Activated naive CD4-positive, alpha-beta T cell treated with anti-CD3 and anti-CD28 coated beads, Interleukin-2, amount 10 ng/mL, durations not matched to agents 7 days and 5 days (primary cell): Measurements from ENCODE around the gene TSPAN32.

Experiments
- CTCF ChIA-PET: fragments of 350-600 bp; sonication (Branson Sonifier 250); formaldehyde crosslinking; loops from one replicate; lab custom pipeline; 2021; ENCODE audit warnings: antibody characterized with exemption; lab: Charles Lee
- DNase-seq: peaks from one replicate; pipeline ENCODE4 v3.0.0-alpha.2; 2020
- H3K27ac Mint-ChIP-seq: one replicate; pipeline ENCODE4 v1.8.0; 2021; ENCODE audit warnings: mild to moderate bottlenecking, moderate library complexity, mixed read lengths
- H3K27me3 Mint-ChIP-seq: one replicate; pipeline ENCODE4 v1.8.0; 2021; ENCODE audit warnings: mild to moderate bottlenecking, mixed read lengths
- H3K36me3 Mint-ChIP-seq: one replicate; pipeline ENCODE4 v1.8.0; 2021; ENCODE audit warnings: mixed read lengths
- H3K4me1 Mint-ChIP-seq: one replicate; pipeline ENCODE4 v1.8.0; 2021; ENCODE audit warnings: mixed read lengths
- H3K4me3 Mint-ChIP-seq: one replicate; pipeline ENCODE4 v1.8.0; 2021; ENCODE audit warnings: mild to moderate bottlenecking, moderate library complexity, mixed read lengths
- H3K9me3 Mint-ChIP-seq: one replicate; pipeline ENCODE4 v1.8.0; 2021; ENCODE audit warnings: mixed read lengths

Gene TSPAN32

GRCh38 chr11:2289859-2290258 is 12.0 kb upstream of the TSPAN32 start:
- Mint-ChIP-seq H3K27ac (no peak overlapping the region), H3K4me3 (no peak overlapping the region), H3K36me3 (no peaks in the 10 kb centered on the region), H3K9me3 (no peaks in the 10 kb centered on the region), H3K4me1 (peaks cover 2% of the 10 kb centered on the region), H3K27me3 (peaks cover 33% of the 10 kb centered on the region)
- CTCF ChIA-PET, result interaction anchor here (0.9 to 2.1 kb wide), 2 partner anchors 15 to 95 kb away, joined by 3 to 9 read pairs; no protein-coding TSS in a partner anchor
- DNase-seq, result no peak

GRCh38 chr11:2290351-2290841 is 11.4 kb upstream of the TSPAN32 start:
- no peak overlapping the region for H3K27ac Mint-ChIP-seq
- H3K36me3 Mint-ChIP-seq, result no peaks in the 10 kb centered on the region
- no peak for DNase-seq
- CTCF ChIA-PET, result interaction anchor here (2.1 kb wide), 1 partner anchor 15 kb away, joined by 9 read pairs; no protein-coding TSS in a partner anchor
- H3K27me3 Mint-ChIP-seq, result peaks cover 35% of the 10 kb centered on the region
- H3K9me3 Mint-ChIP-seq, result no peaks in the 10 kb centered on the region
- no peak overlapping the region for H3K4me3 Mint-ChIP-seq
- peaks cover 2% of the 10 kb centered on the region for H3K4me1 Mint-ChIP-seq

GRCh38 chr11:2293531-2293971 is 8.3 kb upstream of the TSPAN32 start:
- Mint-ChIP-seq H3K4me1 (peaks cover 8% of the 10 kb centered on the region), H3K27ac (no peak overlapping the region), H3K27me3 (peaks cover 29% of the 10 kb centered on the region), H3K9me3 (no peaks in the 10 kb centered on the region), H3K36me3 (peaks cover 12% of the 10 kb centered on the region), H3K4me3 (no peak overlapping the region)
- CTCF ChIA-PET, result no interaction called here
- DNase-seq, result peak; percentile 11

GRCh38 chr11:2293984-2294925 is 7.6 kb upstream of the TSPAN32 start:
- H3K27ac Mint-ChIP-seq, result peak overlapping the region; percentile 65
- peaks cover 29% of the 10 kb centered on the region for H3K27me3 Mint-ChIP-seq
- H3K36me3 Mint-ChIP-seq, result peaks cover 12% of the 10 kb centered on the region
- H3K9me3 Mint-ChIP-seq, result no peaks in the 10 kb centered on the region
- H3K4me1 Mint-ChIP-seq, result peaks cover 8% of the 10 kb centered on the region
- H3K4me3 Mint-ChIP-seq, result no peak overlapping the region
- CTCF ChIA-PET, result interaction anchor here (1.0 to 1.2 kb wide), 2 partner anchors 9 to 97 kb away, joined by 3 read pairs; no protein-coding TSS in a partner anchor
- DNase-seq, result peak; percentile 21

- H3K36me3 Mint-ChIP-seq, result peaks cover 17% of the 10 kb centered on the region
- peaks cover 14% of the 10 kb centered on the region for H3K4me1 Mint-ChIP-seq
- peaks cover 24% of the 10 kb centered on the region for H3K27me3 Mint-ChIP-seq
- no peak overlapping the region for H3K27ac Mint-ChIP-seq
- no peak overlapping the region for H3K4me3 Mint-ChIP-seq
- DNase-seq, result peak; percentile 14
- CTCF ChIA-PET, result interaction anchor here (1.0 to 1.2 kb wide), 2 partner anchors 9 to 97 kb away, joined by 3 read pairs; no protein-coding TSS in a partner anchor
- no peaks in the 10 kb centered on the region for H3K9me3 Mint-ChIP-seq
These were observed 6.9 kb upstream of the TSPAN32 start for GRCh38 chr11:2294926-2295290.

GRCh38 chr11:2295971-2296912 is 5.6 kb upstream of the TSPAN32 start:
- DNase-seq, result peak; percentile 11
- H3K36me3 Mint-ChIP-seq, result peaks cover 21% of the 10 kb centered on the region
- peaks cover 17% of the 10 kb centered on the region for H3K4me1 Mint-ChIP-seq
- H3K27ac Mint-ChIP-seq, result peak overlapping the region; percentile 33
- H3K27me3 Mint-ChIP-seq, result peaks cover 24% of the 10 kb centered on the region
- no peak overlapping the region for H3K4me3 Mint-ChIP-seq
- no peaks in the 10 kb centered on the region for H3K9me3 Mint-ChIP-seq
- CTCF ChIA-PET, result interaction anchor here (0.8 to 1.4 kb wide), 2 partner anchors 102 to 123 kb away, joined by 3 to 4 read pairs; no protein-coding TSS in a partner anchor

- peaks cover 20% of the 10 kb centered on the region for H3K4me1 Mint-ChIP-seq
- peaks cover 24% of the 10 kb centered on the region for H3K27me3 Mint-ChIP-seq
- peak overlapping the region; percentile 33 for H3K27ac Mint-ChIP-seq
- peak; percentile 15 for DNase-seq
- no peaks in the 10 kb centered on the region for H3K9me3 Mint-ChIP-seq
- CTCF ChIA-PET, result interaction anchor here (0.8 to 1.4 kb wide), 3 partner anchors 90 to 122 kb away, joined by 3 to 4 read pairs (median 4); no protein-coding TSS in a partner anchor
- H3K4me3 Mint-ChIP-seq, result no peak overlapping the region
- peaks cover 27% of the 10 kb centered on the region for H3K36me3 Mint-ChIP-seq
These were observed 4.7 kb upstream of the TSPAN32 start for GRCh38 chr11:2296913-2297622.

GRCh38 chr11:2297623-2298030 is 4.2 kb upstream of the TSPAN32 start:
- no peaks in the 10 kb centered on the region for H3K9me3 Mint-ChIP-seq
- no peak for DNase-seq
- peaks cover 27% of the 10 kb centered on the region for H3K36me3 Mint-ChIP-seq
- peaks cover 22% of the 10 kb centered on the region for H3K4me1 Mint-ChIP-seq
- peaks cover 21% of the 10 kb centered on the region for H3K27me3 Mint-ChIP-seq
- H3K4me3 Mint-ChIP-seq, result no peak overlapping the region
- no peak overlapping the region for H3K27ac Mint-ChIP-seq
- CTCF ChIA-PET, result interaction anchor here (1.0 to 1.2 kb wide), 2 partner anchors 90 to 103 kb away, joined by 3 to 4 read pairs; no protein-coding TSS in a partner anchor

- H3K27me3 Mint-ChIP-seq, result peaks cover 18% of the 10 kb centered on the region
- CTCF ChIA-PET, result interaction anchor here (0.6 to 4.2 kb wide), 5 partner anchors 89 to 132 kb away, joined by 3 to 24 read pairs (median 4); no protein-coding TSS in a partner anchor
- H3K4me1 Mint-ChIP-seq, result peaks cover 28% of the 10 kb centered on the region
- H3K9me3 Mint-ChIP-seq, result no peaks in the 10 kb centered on the region
- no peak overlapping the region for H3K4me3 Mint-ChIP-seq
- no peak for DNase-seq
- peak overlapping the region; percentile 62 for H3K27ac Mint-ChIP-seq
- H3K36me3 Mint-ChIP-seq, result peaks cover 28% of the 10 kb centered on the region
These were observed 3.5 kb upstream of the TSPAN32 start for GRCh38 chr11:2298131-2298794.

GRCh38 chr11:2298795-2299761 is 2.7 kb upstream of the TSPAN32 start:
- Mint-ChIP-seq H3K4me3 (peak overlapping the region; percentile 68), H3K27me3 (peaks cover 11% of the 10 kb centered on the region), H3K9me3 (no peaks in the 10 kb centered on the region), H3K36me3 (peaks cover 28% of the 10 kb centered on the region), H3K27ac (peak overlapping the region; percentile 11), H3K4me1 (peaks cover 33% of the 10 kb centered on the region)
- CTCF ChIA-PET, result interaction anchor here (0.6 to 4.2 kb wide), 7 partner anchors 31 to 489 kb away, joined by 3 to 24 read pairs (median 4); no protein-coding TSS in a partner anchor
- DNase-seq, result peak; percentile 42

GRCh38 chr11:2299773-2300172 is 2.0 kb upstream of the TSPAN32 start:
- Mint-ChIP-seq H3K36me3 (peaks cover 31% of the 10 kb centered on the region), H3K27me3 (peaks cover 4% of the 10 kb centered on the region), H3K9me3 (no peaks in the 10 kb centered on the region), H3K4me1 (peaks cover 40% of the 10 kb centered on the region), H3K27ac (peak overlapping the region; percentile 69), H3K4me3 (peak overlapping the region; percentile 68)
- CTCF ChIA-PET, result interaction anchor here (0.6 to 4.2 kb wide), 5 partner anchors 32 to 490 kb away, joined by 3 to 24 read pairs (median 4); no protein-coding TSS in a partner anchor
- DNase-seq, result peak; percentile 14
